Measurements from ENCODE around the gene ACMSD.
A peak's percentile ranks its signal among the peaks of the same experiment; 100 is the strongest.

Gene ACMSD

GRCh38 chr2:134918526-134919340 lies 80.3 kb downstream of the ACMSD start, which contains the start of gene CCNT2:
CCNT2 (plus strand) TSS chr2:134918822; CDS start chr2:134918855, 33 bp downstream.
- H3K9me3 ChIP-seq: no peaks in the 10 kb centered on the region
- TF ChIP-seq CTCF (IDR thresholded peaks at IDR 0.05): no peak
- H3K27me3 ChIP-seq: no peaks in the 10 kb centered on the region
- peak within 1 kb of the TSS; percentile 93 to 98 for H3K27ac ChIP-seq
- DNase-seq: peak; percentile 99 to 100
- intact Hi-C loops (cut with DNase I; ENCODE audit: low total_unique reads): loop anchor here (2.0 to 5.0 kb wide), 2 partner anchors 614 to 824 kb away; partner anchors contain the start of genes R3HDM1 and ZRANB3
- H3K4me3 ChIP-seq: peak within 1 kb of the TSS; percentile 78 to 95
- peaks cover 0 to 49% (median 25%) of the 10 kb centered on the region in 4 donors for H3K4me1 ChIP-seq
- no peaks in the 10 kb centered on the region for H3K36me3 ChIP-seq

- H3K27ac ChIP-seq: peak overlapping the region; percentile 93 to 98
- no peaks in the 10 kb centered on the region for H3K27me3 ChIP-seq
- H3K9me3 ChIP-seq: no peaks in the 10 kb centered on the region
- no peak for TF ChIP-seq CTCF (IDR thresholded peaks at IDR 0.05)
- intact Hi-C loops (cut with DNase I; ENCODE audit: low total_unique reads): loop anchor here (2.0 to 10.0 kb wide), 3 partner anchors 135 to 823 kb away; partner anchors contain the start of genes R3HDM1, RAB3GAP1 and ZRANB3
- DNase-seq: no peak
- no peaks in the 10 kb centered on the region for H3K36me3 ChIP-seq
- H3K4me3 ChIP-seq: peak overlapping the region; percentile 78 to 95
- H3K4me1 ChIP-seq: peaks cover 0 to 53% (median 25%) of the 10 kb centered on the region in 4 donors
Measured at GRCh38 chr2:134919341-134920210, 81.2 kb downstream of the ACMSD start.

- Histone ChIP-seq H3K27me3 (no peaks in the 10 kb centered on the region), H3K4me1 (peaks cover 0 to 92% (median 31%) of the 10 kb centered on the region in 4 donors), H3K36me3 (no peaks in the 10 kb centered on the region), H3K9me3 (no peaks in the 10 kb centered on the region), H3K27ac (no peak overlapping the region), H3K4me3 (no peak overlapping the region)
- intact Hi-C loops (cut with DNase I; ENCODE audit: low total_unique reads): loop anchor here (10.0 kb wide), 1 partner anchor 130 kb away; the partner anchor contains the start of gene RAB3GAP1
- DNase-seq: no peak
- TF ChIP-seq CTCF (IDR thresholded peaks at IDR 0.05): no peak
Measured at GRCh38 chr2:134924912-134925311, 86.5 kb downstream of the ACMSD start.

- intact Hi-C loops (cut with DNase I; ENCODE audit: low total_unique reads): loop anchor here (10.0 kb wide), 1 partner anchor 128 kb away; the partner anchor contains the start of gene RAB3GAP1
- H3K4me3 ChIP-seq: no peak overlapping the region
- peaks cover 0 to 81% (median 20%) of the 10 kb centered on the region in 4 donors for H3K4me1 ChIP-seq
- DNase-seq: no peak
- no peak for TF ChIP-seq CTCF (IDR thresholded peaks at IDR 0.05)
- no peak overlapping the region for H3K27ac ChIP-seq
- H3K36me3 ChIP-seq: no peaks in the 10 kb centered on the region
- H3K9me3 ChIP-seq: no peaks in the 10 kb centered on the region
- no peaks in the 10 kb centered on the region for H3K27me3 ChIP-seq
Measured at GRCh38 chr2:134926231-134926931, 88.0 kb downstream of the ACMSD start.

- H3K27ac ChIP-seq: no peak overlapping the region
Measured at GRCh38 chr2:134927195-134927594, 88.8 kb downstream of the ACMSD start.

More at GRCh38 chr2:134927195-134927594, 88.8 kb downstream of the ACMSD start:
- Histone ChIP-seq H3K4me1 (peaks cover 0 to 73% (median 17%) of the 10 kb centered on the region in 4 donors), H3K9me3 (no peaks in the 10 kb centered on the region), H3K4me3 (no peak overlapping the region), H3K36me3 (no peaks in the 10 kb centered on the region), H3K27me3 (no peaks in the 10 kb centered on the region)
- intact Hi-C loops (cut with DNase I; ENCODE audit: low total_unique reads): loop anchor here (10.0 kb wide), 1 partner anchor 128 kb away; the partner anchor contains the start of gene RAB3GAP1
- no peak for TF ChIP-seq CTCF (IDR thresholded peaks at IDR 0.05)
- no peak for DNase-seq

Data from tibial artery (tissue), 4 donors.